K562 (cell line): Measurements from ENCODE around the gene NLK. TPM values are rescaled to one million over a fixed set of nuclear protein-coding genes. Genes with fewer than 3 reads are reported as not detected.

ENCODE experiments used
- ATAC-seq: fragments of 200-7000 bp; cut with Tn5 transposase; 3 replicates; pipeline ENCODE4 v1.9.1; 2020; ENCODE audit warnings: moderate library complexity
- BruUV-seq: library from RNA; stranded (reverse); fragments of 400-500 nt; replicated peaks from 2 replicates; lab custom pipeline; 2021; lab: Mats Ljungman, UMichigan
- CTCF ChIA-PET: fragments of 300-600 bp; formaldehyde crosslinking; extraction: SDS; loops from one replicate; lab custom pipeline; 2021; ENCODE audit warnings: low intra/inter-chr PET ratio; lab: Yijun Ruan, JAX
- POLR2A ChIA-PET: fragments of 300-600, 350-650 bp; sonication (Branson Sonifier 250); formaldehyde crosslinking; extraction: SDS; loops from one replicate; lab custom pipeline; 2021; ENCODE audit warnings: antibody characterized with exemption, inconsistent platforms; lab: Yijun Ruan, JAX
- DNase-seq, 4 experiments: peaks; one replicate each; pipeline versions ENCODE4 v3.0.0 to v3.0.0-alpha.2; 2011 to 2018; ENCODE audit warnings: low spot score in 3 of 4, mixed read lengths in 3 of 4; ENCODE audit errors: extremely low read depth in 1 of 4
- FAIRE-seq: peaks from 2 replicates; lab custom pipeline; 2011; peaks lifted over from hg19 to GRCh38; lab: Jason Lieb, UNC
- H2AFZ ChIP-seq: 2 replicates; pipeline ENCODE4 v1.6.0; 2011; ENCODE audit warnings: low read depth, low read length, control low read depth, inconsistent platforms
- H3K27ac ChIP-seq: fragments of 200-600 bp; 3 replicates; pipeline ENCODE4 v1.8.0; 2011; ENCODE audit warnings: low read depth, mild to moderate bottlenecking, control low read depth, inconsistent platforms, low read length, moderate library complexity, mixed read lengths; ENCODE audit errors: extremely low read depth
- H3K27me3 ChIP-seq, 2 experiments: fragments of 300-600 bp in 1 of 2; 2 replicates in 1 of 2; 3 replicates in 1 of 2; pipeline versions ENCODE4 v1.6.0 to v1.8.0; 2011; ENCODE audit warnings: inconsistent platforms in 2 of 2, low read length in 2 of 2, mild to moderate bottlenecking in 1 of 2, mixed read lengths in 1 of 2, moderate library complexity in 1 of 2; ENCODE audit not compliant: control insufficient read depth in 2 of 2, insufficient read depth in 2 of 2
- H3K36me3 ChIP-seq: fragments of 300-600 bp; 3 replicates; pipeline ENCODE4 v1.8.0; 2011; ENCODE audit warnings: mild to moderate bottlenecking, low read length, inconsistent platforms; ENCODE audit not compliant: control insufficient read depth, insufficient read depth
- H3K4me1 ChIP-seq, 2 experiments: fragments of 200-600 bp in 1 of 2; replicated peaks in 1 of 2; 2 replicates in 1 of 2; 3 replicates in 1 of 2; pipeline versions ENCODE4 v1.5.1 to v1.8.0; 2011; ENCODE audit warnings: inconsistent platforms in 2 of 2, low read length in 2 of 2, mild to moderate bottlenecking in 1 of 2, mixed read lengths in 1 of 2, moderate library complexity in 1 of 2; ENCODE audit not compliant: control insufficient read depth in 2 of 2, insufficient read depth in 2 of 2
- H3K4me2 ChIP-seq: 2 replicates; pipeline ENCODE4 v1.6.1; 2011; ENCODE audit warnings: low read length, control low read depth, inconsistent platforms, mixed read lengths; ENCODE audit not compliant: insufficient read depth
- H3K4me3 ChIP-seq: fragments of 200-600 bp; sonication (generic), shearing (Covaris generic); 2 replicates; pipeline ENCODE4 v1.5.1; 2016; ENCODE audit warnings: control low read depth, inconsistent platforms
- H3K79me2 ChIP-seq: fragments of 200-600 bp; 3 replicates; pipeline ENCODE4 v1.8.0; 2011; ENCODE audit warnings: low read length, inconsistent platforms; ENCODE audit not compliant: control insufficient read depth, insufficient read depth
- H3K9ac ChIP-seq, 2 experiments: 2 replicates each; pipeline versions ENCODE4 v1.6.0 to v1.6.1; 2011; ENCODE audit warnings: low read depth in 2 of 2, low read length in 2 of 2, control low read depth in 1 of 2, inconsistent platforms in 1 of 2, mild to moderate bottlenecking in 1 of 2, mixed read lengths in 1 of 2; ENCODE audit not compliant: insufficient read depth in 1 of 2
- H3K9me1 ChIP-seq: one replicate; pipeline ENCODE4 v1.6.0; 2011; ENCODE audit warnings: inconsistent platforms, mild to moderate bottlenecking, low read length, moderate library complexity; ENCODE audit not compliant: control insufficient read depth, insufficient read depth
- H3K9me3 ChIP-seq: replicated peaks from 2 replicates; pipeline ENCODE4 v1.5.1; 2011; ENCODE audit warnings: low read depth, low read length, inconsistent platforms; ENCODE audit not compliant: control insufficient read depth, insufficient read depth
- H4K20me1 ChIP-seq: replicated peaks from 2 replicates; pipeline ENCODE4 v1.6.1; 2011; ENCODE audit warnings: low read length, inconsistent platforms, mixed read lengths; ENCODE audit not compliant: control insufficient read depth, insufficient read depth
- CBFA2T2 ChIP-seq: fragments of 450-650 bp; conservative IDR thresholded peaks from 2 replicates; pipeline ENCODE4 v1.6.1; 2017; ENCODE audit warnings: mild to moderate bottlenecking
- DPF2 ChIP-seq: fragments of 450-650 bp; IDR thresholded peaks from 2 replicates; pipeline ENCODE4 v1.6.1; 2016
- GABPB1 ChIP-seq: sonication (generic); formaldehyde crosslinking; IDR thresholded peaks from 2 replicates; pipeline ENCODE4 v1.8.0; 2022; ENCODE audit warnings: mild to moderate bottlenecking, missing genetic modification reagents
- GMEB1 ChIP-seq: fragments of 250-450 bp; sonication (Bioruptor Pico); IDR thresholded peaks from 2 replicates; pipeline ENCODE4 v1.4.0; 2020; ENCODE audit warnings: mild to moderate bottlenecking
- GTF2B ChIP-seq: IDR thresholded peaks from 2 replicates; pipeline ENCODE4 v1.6.1; 2011; ENCODE audit not compliant: insufficient read length; ENCODE audit errors: extremely low read depth
- HNRNPLL ChIP-seq: fragments of 200-400 bp; formaldehyde crosslinking; IDR thresholded peaks from 2 replicates; pipeline ENCODE4 v1.6.1; 2017; ENCODE audit warnings: low read length, low read depth, mild to moderate bottlenecking; ENCODE audit not compliant: poor library complexity, severe bottlenecking
- JUND ChIP-seq, 2 experiments: IDR thresholded peaks; 2 replicates in 1 of 2; 3 replicates in 1 of 2; pipeline ENCODE4 v1.6.1; 2011; ENCODE audit warnings: borderline replicate concordance in 2 of 2, low read depth in 2 of 2, low read length in 2 of 2, improper control_type of control experiment in 1 of 2, missing biosample characterization in 1 of 2, missing genetic modification characterization in 1 of 2, missing genetic modification reagents in 1 of 2
- KDM2B ChIP-seq: fragments of 250-450 bp; sonication (Bioruptor Pico); IDR thresholded peaks from 2 replicates; pipeline ENCODE4 v1.8.0; 2021; ENCODE audit warnings: mild to moderate bottlenecking, moderate library complexity
- MAFK ChIP-seq: IDR thresholded peaks from 2 replicates; pipeline ENCODE4 v1.6.1; 2011; ENCODE audit warnings: low read length, improper control_type of control experiment
- NFE2L1 ChIP-seq: fragments of 450-650 bp; IDR thresholded peaks from 2 replicates; pipeline ENCODE4 v1.6.1; 2016; ENCODE audit warnings: missing genetic modification characterization, low read depth, mild to moderate bottlenecking, missing compliant biosample characterization, moderate library complexity, borderline replicate concordance
- TCF7 ChIP-seq: sonication (generic); IDR thresholded peaks from 2 replicates; pipeline ENCODE4 v1.6.1; 2016; ENCODE audit warnings: antibody characterized with exemption, borderline replicate concordance
- ZNF184 ChIP-seq: sonication (generic); formaldehyde crosslinking; IDR thresholded peaks from 2 replicates; pipeline ENCODE4 v1.5.0; 2020; ENCODE audit warnings: missing genetic modification reagents
- WGBS: fragments of 100-300 bp; shearing (Covaris generic); methylation state at CpG from one replicate; pipeline ENCODE4 v1.1.6; 2016; ENCODE audit warnings: low coverage, mixed read lengths; ENCODE audit not compliant: insufficient coverage; ENCODE audit errors: missing lambda C conversion rate; 5-methylcytosine and 5-hydroxymethylcytosine counted together
- in situ Hi-C: fragments of 300-500 bp; cut with MboI; formaldehyde crosslinking; loops from 4 replicates; pipeline ENCODE4 v1.15.0; 2018; ENCODE audit warnings: inconsistent platforms, mixed read lengths
- intact Hi-C: fragments of 100-400 bp; cut with micrococcal nuclease; formaldehyde crosslinking; loops from 2 replicates; pipeline ENCODE4 v1.14.2; 2022
- polyA plus RNA-seq, 8 experiments: library from polyadenylated mRNA; depleted of rRNA in 4 of 8; stranded (reverse) in 5 of 8; unstranded in 3 of 8; fragments of >200 nt; fragmentation: Nextera tagmentation in 2 of 8; fragmentation: Illumina TruSeq in 1 of 8; extraction: Ambion mirVana in 2 of 8; extraction: Trizol in 1 of 8; gene quantifications; 2 replicates each; pipeline versions ENCODE4 v1.2.1 to v1.2.3, GENCODE V29; 2011 to 2014; ENCODE audit warnings: inconsistent platforms in 1 of 8, missing spikeins in 1 of 8
- total RNA-seq, 7 experiments: library from RNA; depleted of rRNA in 6 of 7; stranded (reverse); fragments of >200 nt in 6 of 7; fragmentation: Illumina TruSeq in 2 of 7; extraction: Trizol in 2 of 7; gene quantifications; 2 replicates each; pipeline versions ENCODE4 v1.2.1 to v1.2.3, GENCODE V29; 2011 to 2021; ENCODE audit warnings: low replicate concordance in 1 of 7
- TF ChIP-seq, protein P1 (sequence below): sonication (generic); formaldehyde crosslinking; IDR thresholded peaks from 2 replicates; pipeline ENCODE4 v1.8.0; 2022; ENCODE audit warnings: mild to moderate bottlenecking, missing genetic modification reagents
- TF ChIP-seq, protein P2 (sequence below): IDR thresholded peaks from 3 replicates; pipeline ENCODE4 v1.6.1; 2011; ENCODE audit warnings: borderline replicate concordance, mild to moderate bottlenecking; ENCODE audit not compliant: insufficient read length, insufficient read depth
- TF ChIP-seq, protein P3 (sequence below): fragments of 150-350 bp; IDR thresholded peaks from 2 replicates; pipeline ENCODE4 v1.6.1; 2014; ENCODE audit warnings: low read depth, mild to moderate bottlenecking, low read length, borderline replicate concordance

NLK gene
- total and polyA plus RNA-seq, 9 of the 15 experiments (the other 6 are each of a cell fraction or from before 2014, with no cell fraction given): 10.9 to 59.6 (median 26.7) TPM

- Histone ChIP-seq H3K9ac (no peak overlapping the region), H3K27ac (no peak overlapping the region), H3K9me3 (no peaks in the 10 kb centered on the region), H3K4me2 (no peak overlapping the region), H3K4me1 (peaks cover 3 to 22% of the 10 kb centered on the region in 2 experiments; a peak in 3 of 5 replicates), H3K36me3 (no peaks in the 10 kb centered on the region), H3K79me2 (no peaks in the 10 kb centered on the region), H3K4me3 (no peak overlapping the region), H2AFZ (no peak overlapping the region), H3K27me3 (no peaks in the 10 kb centered on the region), H4K20me1 (no peaks in the 10 kb centered on the region), H3K9me1 (no peaks in the 10 kb centered on the region)
- no peak for FAIRE-seq
- in situ Hi-C loops (no loop called here), intact Hi-C loops (no loop called here)
- 9% methylated on average over 1 of the region's 1 CpG for WGBS
- DNase-seq: no peak
- no TSS peak for BruUV-seq
- no peak for ATAC-seq
- ChIA-PET POLR2A (interaction anchor here (1.3 to 1.5 kb wide), 2 partner anchors 12 kb away, joined by 3 read pairs; no protein-coding TSS in a partner anchor), CTCF (no interaction called here)
- TF ChIP-seq GABPB1 (CRISPR knock-in tag) (no peak), CBFA2T2 (no peak), KDM2B (no peak), HNRNPLL (no peak), DPF2 (no peak), NFE2L1 (tag) (no peak), JUND (IDR thresholded peaks at IDR 0.05; ENCODE audit: borderline replicate concordance, low read depth, low read length) (no peak), JUND (tag; IDR thresholded peaks at IDR 0.05; ENCODE audit: borderline replicate concordance, low read depth, low read length) (no peak), GMEB1 (CRISPR knock-in tag) (no peak), ZNF184 (CRISPR knock-in tag) (no peak), GTF2B (no peak), TCF7 (no peak), MAFK (no peak)
- TF ChIP-seq, protein P1, sequence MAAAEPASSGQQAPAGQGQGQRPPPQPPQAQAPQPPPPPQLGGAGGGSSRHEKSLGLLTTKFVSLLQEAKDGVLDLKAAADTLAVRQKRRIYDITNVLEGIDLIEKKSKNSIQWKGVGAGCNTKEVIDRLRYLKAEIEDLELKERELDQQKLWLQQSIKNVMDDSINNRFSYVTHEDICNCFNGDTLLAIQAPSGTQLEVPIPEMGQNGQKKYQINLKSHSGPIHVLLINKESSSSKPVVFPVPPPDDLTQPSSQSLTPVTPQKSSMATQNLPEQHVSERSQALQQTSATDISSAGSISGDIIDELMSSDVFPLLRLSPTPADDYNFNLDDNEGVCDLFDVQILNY (CRISPR knock-in tag): no peak
- TF ChIP-seq, protein P2, sequence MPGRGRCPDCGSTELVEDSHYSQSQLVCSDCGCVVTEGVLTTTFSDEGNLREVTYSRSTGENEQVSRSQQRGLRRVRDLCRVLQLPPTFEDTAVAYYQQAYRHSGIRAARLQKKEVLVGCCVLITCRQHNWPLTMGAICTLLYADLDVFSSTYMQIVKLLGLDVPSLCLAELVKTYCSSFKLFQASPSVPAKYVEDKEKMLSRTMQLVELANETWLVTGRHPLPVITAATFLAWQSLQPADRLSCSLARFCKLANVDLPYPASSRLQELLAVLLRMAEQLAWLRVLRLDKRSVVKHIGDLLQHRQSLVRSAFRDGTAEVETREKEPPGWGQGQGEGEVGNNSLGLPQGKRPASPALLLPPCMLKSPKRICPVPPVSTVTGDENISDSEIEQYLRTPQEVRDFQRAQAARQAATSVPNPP: no peak
- TF ChIP-seq, protein P3, sequence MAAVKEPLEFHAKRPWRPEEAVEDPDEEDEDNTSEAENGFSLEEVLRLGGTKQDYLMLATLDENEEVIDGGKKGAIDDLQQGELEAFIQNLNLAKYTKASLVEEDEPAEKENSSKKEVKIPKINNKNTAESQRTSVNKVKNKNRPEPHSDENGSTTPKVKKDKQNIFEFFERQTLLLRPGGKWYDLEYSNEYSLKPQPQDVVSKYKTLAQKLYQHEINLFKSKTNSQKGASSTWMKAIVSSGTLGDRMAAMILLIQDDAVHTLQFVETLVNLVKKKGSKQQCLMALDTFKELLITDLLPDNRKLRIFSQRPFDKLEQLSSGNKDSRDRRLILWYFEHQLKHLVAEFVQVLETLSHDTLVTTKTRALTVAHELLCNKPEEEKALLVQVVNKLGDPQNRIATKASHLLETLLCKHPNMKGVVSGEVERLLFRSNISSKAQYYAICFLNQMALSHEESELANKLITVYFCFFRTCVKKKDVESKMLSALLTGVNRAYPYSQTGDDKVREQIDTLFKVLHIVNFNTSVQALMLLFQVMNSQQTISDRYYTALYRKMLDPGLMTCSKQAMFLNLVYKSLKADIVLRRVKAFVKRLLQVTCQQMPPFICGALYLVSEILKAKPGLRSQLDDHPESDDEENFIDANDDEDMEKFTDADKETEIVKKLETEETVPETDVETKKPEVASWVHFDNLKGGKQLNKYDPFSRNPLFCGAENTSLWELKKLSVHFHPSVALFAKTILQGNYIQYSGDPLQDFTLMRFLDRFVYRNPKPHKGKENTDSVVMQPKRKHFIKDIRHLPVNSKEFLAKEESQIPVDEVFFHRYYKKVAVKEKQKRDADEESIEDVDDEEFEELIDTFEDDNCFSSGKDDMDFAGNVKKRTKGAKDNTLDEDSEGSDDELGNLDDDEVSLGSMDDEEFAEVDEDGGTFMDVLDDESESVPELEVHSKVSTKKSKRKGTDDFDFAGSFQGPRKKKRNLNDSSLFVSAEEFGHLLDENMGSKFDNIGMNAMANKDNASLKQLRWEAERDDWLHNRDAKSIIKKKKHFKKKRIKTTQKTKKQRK: no peak
Observed at GRCh38 chr17:27994586-27994985, 47.9 kb upstream of the NLK start.
